SU-DHL-6 (cell line): Measurements from ENCODE around the gene NELFB.

ENCODE experiments used
- H2AFZ ChIP-seq: fragments of 200-600 bp; sonication (generic); 2 replicates; pipeline ENCODE4 v1.6.1; 2014; ENCODE audit warnings: low read depth, mild to moderate bottlenecking, moderate library complexity, mixed read lengths, antibody characterized with exemption, low read length; ENCODE audit not compliant: severe bottlenecking
- H3F3A ChIP-seq: fragments of 200-600 bp; shearing (Covaris generic); 2 replicates; pipeline ENCODE4 v1.6.0; 2016; ENCODE audit warnings: antibody characterized with exemption, mild to moderate bottlenecking; ENCODE audit not compliant: insufficient read depth
- H3K27ac ChIP-seq: fragments of 200-600 bp; sonication (generic); 2 replicates; pipeline ENCODE4 v1.5.1; 2016; ENCODE audit warnings: low read depth, mild to moderate bottlenecking, low read length, moderate library complexity, mixed read lengths
- H3K27me3 ChIP-seq: fragments of 200-600 bp; sonication (generic), shearing (Covaris generic); 2 replicates; pipeline ENCODE4 v1.6.0; 2014; ENCODE audit warnings: mild to moderate bottlenecking, low read length
- H3K36me3 ChIP-seq: fragments of 200-600 bp; sonication (generic); 2 replicates; pipeline ENCODE4 v1.6.1; 2014; ENCODE audit warnings: mild to moderate bottlenecking, low read length, mixed read lengths
- H3K4me2 ChIP-seq: fragments of 300-600, 200-600 bp; shearing (Covaris generic), sonication (generic); 2 replicates; pipeline ENCODE4 v1.6.0; 2014; ENCODE audit warnings: low read length, low read depth, mild to moderate bottlenecking; ENCODE audit not compliant: poor library complexity, severe bottlenecking
- H3K4me3 ChIP-seq: fragments of 200-600 bp; sonication (generic); 2 replicates; pipeline ENCODE4 v1.5.1; 2014; ENCODE audit warnings: antibody characterized with exemption, low read length, mild to moderate bottlenecking, mixed read lengths; ENCODE audit not compliant: insufficient read depth, poor library complexity, severe bottlenecking
- H3K79me2 ChIP-seq: fragments of 200-600 bp; sonication (generic); 2 replicates; pipeline ENCODE4 v1.6.1; 2014; ENCODE audit warnings: mild to moderate bottlenecking, low read length, moderate library complexity; ENCODE audit not compliant: insufficient read depth
- H3K9ac ChIP-seq: fragments of 200-600 bp; sonication (generic); 2 replicates; pipeline ENCODE4 v1.7.0; 2014; ENCODE audit warnings: mild to moderate bottlenecking, low read length
- H3K9me2 ChIP-seq: fragments of 200-600 bp; sonication (generic); replicated peaks from 2 replicates; pipeline ENCODE4 v1.6.1; 2014; ENCODE audit warnings: low read length; ENCODE audit not compliant: insufficient read depth
- H3K9me3 ChIP-seq: fragments of 200-600 bp; sonication (generic); 2 replicates; pipeline ENCODE4 v1.6.1; 2014; ENCODE audit warnings: low read length, mixed read lengths; ENCODE audit not compliant: insufficient read depth
- H4K20me1 ChIP-seq: fragments of 200-600 bp; sonication (generic); 2 replicates; pipeline ENCODE4 v1.6.1; 2014; ENCODE audit warnings: low read depth, mild to moderate bottlenecking, antibody characterized with exemption, low read length, moderate library complexity, mixed read lengths
- EZH2phosphoT487 ChIP-seq: fragments of 200-600 bp; sonication (generic), shearing (Covaris generic); conservative IDR thresholded peaks from 2 replicates; pipeline ENCODE4 v1.6.1; 2018; ENCODE audit warnings: mild to moderate bottlenecking, antibody characterized with exemption, low read length, moderate library complexity, mixed read lengths
- TF ChIP-seq, protein P1 (sequence below): fragments of 200-600 bp; sonication (generic); IDR thresholded peaks from one replicate; pipeline ENCODE4 v1.5.1; 2017; ENCODE audit warnings: antibody characterized with exemption, mild to moderate bottlenecking, low read length, moderate library complexity; ENCODE audit not compliant: insufficient read depth, poor library complexity, severe bottlenecking

Gene NELFB

DNA sequence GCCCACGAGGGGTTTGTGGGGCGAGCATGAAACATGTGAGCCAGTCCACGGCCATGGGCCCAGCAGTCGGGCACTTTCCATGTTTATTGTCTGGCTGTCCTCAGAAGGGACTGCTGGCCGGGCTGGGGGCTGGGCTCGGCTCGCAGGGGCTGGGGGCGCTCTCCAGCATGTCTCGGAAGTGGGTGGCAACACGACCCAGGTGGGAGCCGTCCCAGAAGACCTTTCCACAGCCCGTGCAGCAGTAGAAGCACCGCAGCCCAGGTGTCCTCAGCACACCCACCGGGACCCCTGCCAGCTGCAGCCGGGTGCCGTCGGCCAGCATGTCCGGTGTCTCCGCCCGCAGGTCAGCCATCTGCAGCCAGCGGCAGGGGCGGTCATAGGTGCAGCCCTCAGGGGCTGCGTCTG is 51.7 kb downstream of the NELFB start:
- Histone ChIP-seq H3K9me3 (no peaks in the 10 kb centered on the region), H3K9ac (no peak overlapping the region)

DNA sequence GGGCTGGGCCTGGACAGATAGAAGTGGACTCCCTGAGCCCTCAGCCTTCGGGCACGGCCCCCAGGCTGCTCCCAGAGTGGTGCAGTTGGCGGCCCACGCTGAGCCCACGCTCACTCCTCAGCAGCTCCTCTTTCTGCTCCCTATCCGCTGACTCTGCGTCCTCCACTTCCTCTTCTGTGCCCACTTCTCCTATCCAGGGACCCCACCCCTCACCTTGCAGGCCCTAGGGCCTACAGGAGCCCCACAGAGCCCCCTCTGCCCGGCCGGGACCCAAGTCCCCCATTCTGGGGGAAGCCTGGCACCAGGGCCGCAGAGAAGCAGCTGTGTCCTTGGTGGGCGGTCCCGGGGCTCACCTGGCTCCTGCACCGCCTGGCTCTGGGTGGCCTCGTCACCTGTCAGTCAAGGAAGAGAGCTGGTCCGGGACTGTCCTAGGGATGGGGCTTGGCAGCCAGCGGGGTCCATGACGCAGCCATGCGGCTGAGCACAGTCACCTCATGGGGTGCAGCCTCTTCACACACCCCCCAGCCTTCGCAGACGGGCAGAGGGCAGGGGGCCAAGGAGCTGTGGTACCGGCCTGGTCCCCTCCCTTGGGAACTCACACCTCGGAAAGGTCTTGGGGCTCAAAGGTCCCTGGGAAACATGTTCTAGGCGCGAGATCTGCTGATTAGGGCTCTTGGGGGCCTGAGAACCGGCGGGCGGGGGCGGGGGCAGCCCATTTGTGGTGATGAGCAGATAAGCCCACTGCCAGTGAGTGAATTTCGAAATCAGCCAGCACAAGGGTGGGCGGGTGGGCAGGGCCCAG is 52.3 kb downstream of the NELFB start:
- no peaks in the 10 kb centered on the region for H3K9me3 ChIP-seq
- TF ChIP-seq EZH2phosphoT487, result no peak
- TF ChIP-seq, protein P1, sequence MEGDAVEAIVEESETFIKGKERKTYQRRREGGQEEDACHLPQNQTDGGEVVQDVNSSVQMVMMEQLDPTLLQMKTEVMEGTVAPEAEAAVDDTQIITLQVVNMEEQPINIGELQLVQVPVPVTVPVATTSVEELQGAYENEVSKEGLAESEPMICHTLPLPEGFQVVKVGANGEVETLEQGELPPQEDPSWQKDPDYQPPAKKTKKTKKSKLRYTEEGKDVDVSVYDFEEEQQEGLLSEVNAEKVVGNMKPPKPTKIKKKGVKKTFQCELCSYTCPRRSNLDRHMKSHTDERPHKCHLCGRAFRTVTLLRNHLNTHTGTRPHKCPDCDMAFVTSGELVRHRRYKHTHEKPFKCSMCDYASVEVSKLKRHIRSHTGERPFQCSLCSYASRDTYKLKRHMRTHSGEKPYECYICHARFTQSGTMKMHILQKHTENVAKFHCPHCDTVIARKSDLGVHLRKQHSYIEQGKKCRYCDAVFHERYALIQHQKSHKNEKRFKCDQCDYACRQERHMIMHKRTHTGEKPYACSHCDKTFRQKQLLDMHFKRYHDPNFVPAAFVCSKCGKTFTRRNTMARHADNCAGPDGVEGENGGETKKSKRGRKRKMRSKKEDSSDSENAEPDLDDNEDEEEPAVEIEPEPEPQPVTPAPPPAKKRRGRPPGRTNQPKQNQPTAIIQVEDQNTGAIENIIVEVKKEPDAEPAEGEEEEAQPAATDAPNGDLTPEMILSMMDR, result no peak
- H3K4me3 ChIP-seq, result no peak overlapping the region
- no peaks in the 10 kb centered on the region for H3K9me2 ChIP-seq
- no peaks in the 10 kb centered on the region for H3K27me3 ChIP-seq
- H3F3A ChIP-seq, result no peaks in the 10 kb centered on the region
- H3K36me3 ChIP-seq, result no peaks in the 10 kb centered on the region
- H3K4me2 ChIP-seq, result no peak overlapping the region
- no peaks in the 10 kb centered on the region for H4K20me1 ChIP-seq
- no peak overlapping the region for H2AFZ ChIP-seq
- no peak overlapping the region for H3K9ac ChIP-seq
- H3K27ac ChIP-seq, result no peak overlapping the region
- no peaks in the 10 kb centered on the region for H3K79me2 ChIP-seq

More for the DNA sequence above, 51.7 kb downstream of the NELFB start:
- Histone ChIP-seq H3K36me3 (no peaks in the 10 kb centered on the region), H3K4me3 (no peak overlapping the region), H3K27ac (no peak overlapping the region), H3K4me2 (no peak overlapping the region), H3K27me3 (no peaks in the 10 kb centered on the region), H3K79me2 (no peaks in the 10 kb centered on the region), H3K9me2 (no peaks in the 10 kb centered on the region), H2AFZ (no peak overlapping the region), H3F3A (no peaks in the 10 kb centered on the region), H4K20me1 (no peaks in the 10 kb centered on the region)
- TF ChIP-seq EZH2phosphoT487, result no peak
- TF ChIP-seq, protein P1, result no peak

DNA sequence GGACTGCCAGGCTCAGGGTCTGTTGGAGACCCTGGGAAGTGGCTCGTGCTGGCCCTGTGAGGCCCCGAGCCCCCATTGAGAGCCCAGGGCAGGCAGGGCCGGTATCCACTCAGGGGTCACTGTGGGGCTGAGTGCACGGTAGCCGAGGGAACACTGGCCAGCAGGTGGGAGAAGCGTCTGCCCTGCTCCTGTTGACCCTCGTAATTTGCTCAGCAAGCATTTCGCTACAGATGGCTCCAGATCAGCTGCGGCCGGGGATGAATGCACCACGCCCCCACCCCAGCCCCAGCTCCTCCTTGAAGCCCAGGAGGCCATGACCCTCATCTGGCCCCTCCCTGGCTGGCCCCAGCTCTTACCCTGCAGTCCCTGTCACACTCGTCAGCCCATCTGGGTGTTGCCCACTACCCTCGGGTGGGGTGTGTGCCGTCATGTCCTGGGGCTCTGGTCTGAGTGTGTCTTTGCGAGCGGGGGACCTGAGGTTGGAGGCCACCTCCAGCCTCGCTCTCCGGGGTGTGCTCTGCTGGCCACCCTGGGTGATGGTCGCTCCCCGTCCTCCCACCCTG is 53.0 kb downstream of the NELFB start:
- Histone ChIP-seq H2AFZ (no peak overlapping the region), H3K9ac (no peak overlapping the region), H3F3A (no peaks in the 10 kb centered on the region), H4K20me1 (no peaks in the 10 kb centered on the region), H3K9me2 (no peaks in the 10 kb centered on the region), H3K4me3 (no peak overlapping the region), H3K4me2 (no peak overlapping the region), H3K36me3 (no peaks in the 10 kb centered on the region), H3K79me2 (no peaks in the 10 kb centered on the region), H3K27me3 (no peaks in the 10 kb centered on the region), H3K27ac (no peak overlapping the region), H3K9me3 (no peaks in the 10 kb centered on the region)
- TF ChIP-seq EZH2phosphoT487, result no peak
- TF ChIP-seq, protein P1, result no peak
